A673 (cell line): ENCODE results near the gene MARCHF2. TPM values are rescaled to one million over a fixed set of nuclear protein-coding genes. Genes with fewer than 3 reads are reported as not detected.

Source experiments
- BruUV-seq: library from RNA; stranded (reverse); fragments of 400-500 nt; replicated peaks from 2 replicates; lab custom pipeline; 2021; lab: Mats Ljungman, UMichigan
- CTCF ChIA-PET: fragments of 300-600 bp; sonication (Branson Sonifier 250); formaldehyde crosslinking; loops from one replicate; lab custom pipeline; 2022; ENCODE audit warnings: antibody characterized with exemption; lab: Charles Lee
- POLR2A ChIA-PET: fragments of 300-600 bp; sonication (Branson Sonifier 250); formaldehyde crosslinking; loops from one replicate; lab custom pipeline; 2022; ENCODE audit warnings: antibody characterized with exemption; ENCODE audit not compliant: low non-redundant PET; lab: Charles Lee
- DNase-seq: peaks from one replicate; pipeline ENCODE4 v3.0.0-alpha.2; 2015; ENCODE audit warnings: low spot score
- H3K27ac ChIP-seq: fragments of 200-600 bp; sonication (generic); 2 replicates; pipeline ENCODE4 v1.5.1; 2016; ENCODE audit warnings: mixed run types, low read depth, mild to moderate bottlenecking, mixed read lengths, antibody characterized with exemption, low read length; ENCODE audit not compliant: poor library complexity, severe bottlenecking
- H3K27me3 ChIP-seq: fragments of 200-600 bp; sonication (generic); replicated peaks from 2 replicates; pipeline ENCODE4 v1.6.1; 2017; ENCODE audit warnings: mixed run types, low read depth, mild to moderate bottlenecking, mixed read lengths, antibody characterized with exemption, low read length; ENCODE audit not compliant: insufficient read depth, poor library complexity
- H3K36me3 ChIP-seq: fragments of 200-600 bp; sonication (generic); 2 replicates; pipeline ENCODE4 v1.6.1; 2016; ENCODE audit warnings: mixed run types, mild to moderate bottlenecking, mixed read lengths, antibody characterized with exemption, low read length; ENCODE audit not compliant: insufficient read depth, poor library complexity, severe bottlenecking
- H3K4me1 ChIP-seq: fragments of 200-600 bp; sonication (generic); 2 replicates; pipeline ENCODE4 v1.6.1; 2017; ENCODE audit warnings: mixed run types, mild to moderate bottlenecking, mixed read lengths, antibody characterized with exemption, low read length; ENCODE audit not compliant: insufficient read depth, poor library complexity, severe bottlenecking
- H3K4me3 ChIP-seq: fragments of 200-600 bp; sonication (generic); 2 replicates; pipeline ENCODE4 v1.5.1; 2016; ENCODE audit warnings: low read depth, mixed run types, mild to moderate bottlenecking, mixed read lengths, low read length; ENCODE audit not compliant: poor library complexity, severe bottlenecking
- H3K9me3 ChIP-seq: fragments of 200-600 bp; sonication (generic); 2 replicates; pipeline ENCODE4 v1.6.1; 2016; ENCODE audit warnings: mixed run types, low read depth, mild to moderate bottlenecking, mixed read lengths, antibody characterized with exemption, low read length; ENCODE audit not compliant: poor library complexity, severe bottlenecking
- CTCF ChIP-seq: fragments of 300-800, 200-600 bp; sonication (generic); conservative IDR thresholded peaks from 2 replicates; pipeline ENCODE4 v1.5.1; 2017; ENCODE audit warnings: low read depth, mild to moderate bottlenecking, antibody characterized with exemption, low read length, moderate library complexity, mixed read lengths
- EZH2 ChIP-seq: fragments of 200-600 bp; sonication (generic); IDR thresholded peaks from 2 replicates; pipeline ENCODE4 v1.6.1; 2017; ENCODE audit warnings: borderline replicate concordance, low read depth, mild to moderate bottlenecking, mixed read lengths, antibody characterized with exemption, low read length; ENCODE audit not compliant: poor library complexity, severe bottlenecking
- intact Hi-C: fragments of 100-400 bp; cut with micrococcal nuclease; formaldehyde crosslinking; loops from one replicate; pipeline ENCODE4 v1.10.0; 2022; ENCODE audit not compliant: unreplicated experiment
- total RNA-seq: library from RNA; stranded (reverse); gene quantifications from 2 replicates; pipeline ENCODE4 v1.2.3, GENCODE V29; 2021

The MARCHF2 gene
- total RNA-seq, 1 experiment from 2014 or later = 8.8 TPM

GRCh38 chr19:8456064-8456463 is 43.0 kb downstream of the MARCHF2 start:
- POLR2A ChIA-PET = no interaction called here
- H3K9me3 ChIP-seq = no peaks in the 10 kb centered on the region
- peaks cover 37% of the 10 kb centered on the region for H3K4me1 ChIP-seq
- TF ChIP-seq EZH2 = no peak
- no peak for TF ChIP-seq CTCF
- DNase-seq = no peak
- no peak overlapping the region for H3K4me3 ChIP-seq
- H3K27ac ChIP-seq = peak overlapping the region; percentile 12
- peaks cover 68% of the 10 kb centered on the region for H3K36me3 ChIP-seq
- no peaks in the 10 kb centered on the region for H3K27me3 ChIP-seq
- BruUV-seq = no TSS peak
- intact Hi-C loops = no loop called here
- CTCF ChIA-PET = no interaction called here

GRCh38 chr19:8457209-8457608 is 44.1 kb downstream of the MARCHF2 start:
- ChIA-PET POLR2A (no interaction called here), CTCF (no interaction called here)
- Histone ChIP-seq H3K27ac (no peak overlapping the region), H3K27me3 (no peaks in the 10 kb centered on the region), H3K9me3 (no peaks in the 10 kb centered on the region), H3K4me1 (peaks cover 29% of the 10 kb centered on the region), H3K36me3 (peaks cover 69% of the 10 kb centered on the region), H3K4me3 (no peak overlapping the region)
- intact Hi-C loops = no loop called here
- no TSS peak for BruUV-seq
- DNase-seq = no peak
- TF ChIP-seq CTCF (no peak), EZH2 (no peak)

GRCh38 chr19:8457827-8458226 is 44.7 kb downstream of the MARCHF2 start:
- TF ChIP-seq EZH2 (no peak), CTCF (no peak)
- CTCF ChIA-PET = no interaction called here
- intact Hi-C loops = no loop called here
- Histone ChIP-seq H3K4me1 (peaks cover 30% of the 10 kb centered on the region), H3K27me3 (no peaks in the 10 kb centered on the region), H3K27ac (peak overlapping the region; percentile 10), H3K4me3 (no peak overlapping the region), H3K9me3 (no peaks in the 10 kb centered on the region), H3K36me3 (peaks cover 68% of the 10 kb centered on the region)
- DNase-seq = no peak
- no TSS peak for BruUV-seq
- POLR2A ChIA-PET = no interaction called here
